Measurements from ENCODE around the gene PHAX.
A peak's percentile ranks its signal among the peaks of the same experiment; 100 is the strongest.
"Not testable (repeated sequence)": the region's sequence is repeated elsewhere in the genome, so short reads cannot be mapped to it uniquely, and the experiment has no call there.

PHAX gene

GRCh38 chr5:126610616-126611015 is 9.9 kb downstream of the PHAX start:
- no CpG with 5 or more reads among the region's 6 CpGs for WGBS (ENCODE audit: extremely low coverage, insufficient coverage, low lambda C conversion rate)
- no peak overlapping the region for H3K4ac ChIP-seq (ENCODE audit: low read depth, low read length)
- H3K4me2 ChIP-seq (ENCODE audit: low read length) = no peak overlapping the region
- no peak overlapping the region for H3K9ac ChIP-seq (ENCODE audit: low read length)
- H3K23ac ChIP-seq (ENCODE audit: low read length) = no peak overlapping the region
- H2AK5ac ChIP-seq (ENCODE audit: low read length) = no peak overlapping the region
- H3K79me1 ChIP-seq (ENCODE audit: low read length) = peaks cover 4% of the 10 kb centered on the region
- H3K56ac ChIP-seq (ENCODE audit: low read length) = no peak overlapping the region
- peaks cover 29% of the 10 kb centered on the region for H3K79me2 ChIP-seq (ENCODE audit: control insufficient read depth, insufficient read depth, low read length)
- H2BK15ac ChIP-seq (replicated peaks; ENCODE audit: low read depth) = no peak overlapping the region
- H3K36me3 ChIP-seq (ENCODE audit: control insufficient read depth, insufficient read depth, low read length) = no peaks in the 10 kb centered on the region
- H3K4me1 ChIP-seq (ENCODE audit: control insufficient read depth, low read depth, low read length) = no peaks in the 10 kb centered on the region
- no peak overlapping the region for H2BK5ac ChIP-seq (ENCODE audit: low read length)
- H3K18ac ChIP-seq (ENCODE audit: low read length) = no peak overlapping the region
- no peak for DNase-seq
- no peak overlapping the region for H2BK120ac ChIP-seq (ENCODE audit: low read depth, low read length)
- H3K27ac ChIP-seq (ENCODE audit: low read depth, low read length) = no peak overlapping the region
- no peak overlapping the region for H4K8ac ChIP-seq (ENCODE audit: low read depth, low read length)
- H3K4me3 ChIP-seq (ENCODE audit: low read length) = no peak overlapping the region
- no peak overlapping the region for H4K5ac ChIP-seq (ENCODE audit: low read length)
- no peaks in the 10 kb centered on the region for H3K27me3 ChIP-seq (ENCODE audit: insufficient read depth, low read length, poor library complexity)

- H3K23ac ChIP-seq (ENCODE audit: low read length) = no peak overlapping the region
These were observed 13.3 kb downstream of the PHAX start for GRCh38 chr5:126613941-126614592.

GRCh38 chr5:126615286-126615685 is 14.5 kb downstream of the PHAX start:
- Histone ChIP-seq H2BK120ac (ENCODE audit: low read depth, low read length) (no peak overlapping the region), H3K9ac (ENCODE audit: low read length) (no peak overlapping the region), H3K4me2 (ENCODE audit: low read length) (no peak overlapping the region), H3K56ac (ENCODE audit: low read length) (no peak overlapping the region), H2BK15ac (replicated peaks; ENCODE audit: low read depth) (no peak overlapping the region), H3K18ac (ENCODE audit: low read length) (no peak overlapping the region), H2BK5ac (ENCODE audit: low read length) (no peak overlapping the region), H4K5ac (ENCODE audit: low read length) (no peak overlapping the region), H3K27ac (ENCODE audit: low read depth, low read length) (no peak overlapping the region), H3K79me2 (ENCODE audit: control insufficient read depth, insufficient read depth, low read length) (peaks cover 9% of the 10 kb centered on the region), H2AK5ac (ENCODE audit: low read length) (no peak overlapping the region), H3K79me1 (ENCODE audit: low read length) (peaks cover 6% of the 10 kb centered on the region), H3K4me1 (ENCODE audit: control insufficient read depth, low read depth, low read length) (no peaks in the 10 kb centered on the region), H3K36me3 (ENCODE audit: control insufficient read depth, insufficient read depth, low read length) (no peaks in the 10 kb centered on the region), H3K4me3 (ENCODE audit: low read length) (no peak overlapping the region), H3K23ac (ENCODE audit: low read length) (no peak overlapping the region), H3K4ac (ENCODE audit: low read depth, low read length) (no peak overlapping the region), H3K27me3 (ENCODE audit: insufficient read depth, low read length, poor library complexity) (no peaks in the 10 kb centered on the region), H4K8ac (ENCODE audit: low read depth, low read length) (no peak overlapping the region)
- DNase-seq = no peak
- no CpG with 5 or more reads among the region's 4 CpGs for WGBS (ENCODE audit: extremely low coverage, insufficient coverage, low lambda C conversion rate)

More at GRCh38 chr5:126613941-126614592, 13.3 kb downstream of the PHAX start:
- Histone ChIP-seq H3K18ac (ENCODE audit: low read length) (no peak overlapping the region), H3K4ac (ENCODE audit: low read depth, low read length) (no peak overlapping the region), H3K9ac (ENCODE audit: low read length) (no peak overlapping the region), H3K36me3 (ENCODE audit: control insufficient read depth, insufficient read depth, low read length) (no peaks in the 10 kb centered on the region), H4K8ac (ENCODE audit: low read depth, low read length) (no peak overlapping the region), H2BK120ac (ENCODE audit: low read depth, low read length) (no peak overlapping the region), H3K56ac (ENCODE audit: low read length) (no peak overlapping the region), H3K79me1 (ENCODE audit: low read length) (peaks cover 4% of the 10 kb centered on the region), H3K4me3 (ENCODE audit: low read length) (no peak overlapping the region), H3K27me3 (ENCODE audit: insufficient read depth, low read length, poor library complexity) (no peaks in the 10 kb centered on the region), H2BK5ac (ENCODE audit: low read length) (no peak overlapping the region), H3K27ac (ENCODE audit: low read depth, low read length) (no peak overlapping the region), H3K4me2 (ENCODE audit: low read length) (no peak overlapping the region), H3K79me2 (ENCODE audit: control insufficient read depth, insufficient read depth, low read length) (peaks cover 15% of the 10 kb centered on the region), H4K5ac (ENCODE audit: low read length) (no peak overlapping the region), H2BK15ac (replicated peaks; ENCODE audit: low read depth) (no peak overlapping the region), H3K4me1 (ENCODE audit: control insufficient read depth, low read depth, low read length) (no peaks in the 10 kb centered on the region), H2AK5ac (ENCODE audit: low read length) (no peak overlapping the region)
- DNase-seq = no peak
- whole genome bisulfite sequencing (ENCODE audit: extremely low coverage, insufficient coverage, low lambda C conversion rate) = no CpG with 5 or more reads among the region's 7 CpGs

- not testable (repeated sequence) for H3K4me1 ChIP-seq (ENCODE audit: control insufficient read depth, low read depth, low read length); H3K4me3 ChIP-seq (ENCODE audit: low read length); H2BK120ac ChIP-seq (ENCODE audit: low read depth, low read length); H3K9ac ChIP-seq (ENCODE audit: low read length); H2BK5ac ChIP-seq (ENCODE audit: low read length); H4K8ac ChIP-seq (ENCODE audit: low read depth, low read length); H3K79me1 ChIP-seq (ENCODE audit: low read length); H3K27ac ChIP-seq (ENCODE audit: low read depth, low read length); H2AK5ac ChIP-seq (ENCODE audit: low read length); H3K56ac ChIP-seq (ENCODE audit: low read length); H4K5ac ChIP-seq (ENCODE audit: low read length); H2BK15ac ChIP-seq (replicated peaks; ENCODE audit: low read depth); H3K36me3 ChIP-seq (ENCODE audit: control insufficient read depth, insufficient read depth, low read length); H3K4me2 ChIP-seq (ENCODE audit: low read length); H3K27me3 ChIP-seq (ENCODE audit: insufficient read depth, low read length, poor library complexity); H3K18ac ChIP-seq (ENCODE audit: low read length); DNase-seq; H3K4ac ChIP-seq (ENCODE audit: low read depth, low read length); H3K79me2 ChIP-seq (ENCODE audit: control insufficient read depth, insufficient read depth, low read length); H3K23ac ChIP-seq (ENCODE audit: low read length)
- WGBS (ENCODE audit: extremely low coverage, insufficient coverage, low lambda C conversion rate) = no CpG with 5 or more reads among the region's 8 CpGs
These were observed 16.9 kb downstream of the PHAX start for GRCh38 chr5:126617603-126618002.

- no CpG with 5 or more reads among the region's 2 CpGs for WGBS (ENCODE audit: extremely low coverage, insufficient coverage, low lambda C conversion rate)
- Histone ChIP-seq H4K5ac (ENCODE audit: low read length) (no peak overlapping the region), H2BK120ac (ENCODE audit: low read depth, low read length) (no peak overlapping the region)
These were observed 19.0 kb downstream of the PHAX start for GRCh38 chr5:126619781-126620180.

GRCh38 chr5:126624534-126624933 is 23.8 kb downstream of the PHAX start:
- Histone ChIP-seq H3K4me2 (ENCODE audit: low read length) (no peak overlapping the region), H3K4ac (ENCODE audit: low read depth, low read length) (no peak overlapping the region), H3K4me3 (ENCODE audit: low read length) (no peak overlapping the region), H2AK5ac (ENCODE audit: low read length) (no peak overlapping the region), H2BK120ac (ENCODE audit: low read depth, low read length) (no peak overlapping the region), H2BK5ac (ENCODE audit: low read length) (no peak overlapping the region), H4K8ac (ENCODE audit: low read depth, low read length) (no peak overlapping the region), H3K23ac (ENCODE audit: low read length) (no peak overlapping the region), H3K36me3 (ENCODE audit: control insufficient read depth, insufficient read depth, low read length) (peaks cover 1% of the 10 kb centered on the region), H3K56ac (ENCODE audit: low read length) (no peak overlapping the region), H3K27ac (ENCODE audit: low read depth, low read length) (no peak overlapping the region), H4K5ac (ENCODE audit: low read length) (no peak overlapping the region), H3K18ac (ENCODE audit: low read length) (no peak overlapping the region), H3K79me1 (ENCODE audit: low read length) (peaks cover 4% of the 10 kb centered on the region), H3K79me2 (ENCODE audit: control insufficient read depth, insufficient read depth, low read length) (no peaks in the 10 kb centered on the region), H3K4me1 (ENCODE audit: control insufficient read depth, low read depth, low read length) (no peaks in the 10 kb centered on the region), H3K27me3 (ENCODE audit: insufficient read depth, low read length, poor library complexity) (no peaks in the 10 kb centered on the region), H3K9ac (ENCODE audit: low read length) (no peak overlapping the region), H2BK15ac (replicated peaks; ENCODE audit: low read depth) (no peak overlapping the region)
- peak; percentile 62 for DNase-seq
- WGBS (ENCODE audit: extremely low coverage, insufficient coverage, low lambda C conversion rate) = no CpG with 5 or more reads among the region's 4 CpGs

More at GRCh38 chr5:126619781-126620180, 19.0 kb downstream of the PHAX start:
- no peak for DNase-seq
- Histone ChIP-seq H2BK15ac (replicated peaks; ENCODE audit: low read depth) (no peak overlapping the region), H3K27me3 (ENCODE audit: insufficient read depth, low read length, poor library complexity) (no peaks in the 10 kb centered on the region), H3K9ac (ENCODE audit: low read length) (no peak overlapping the region), H3K27ac (ENCODE audit: low read depth, low read length) (no peak overlapping the region), H3K4me1 (ENCODE audit: control insufficient read depth, low read depth, low read length) (no peaks in the 10 kb centered on the region), H3K4ac (ENCODE audit: low read depth, low read length) (no peak overlapping the region), H4K8ac (ENCODE audit: low read depth, low read length) (no peak overlapping the region), H3K79me1 (ENCODE audit: low read length) (peaks cover 4% of the 10 kb centered on the region), H2AK5ac (ENCODE audit: low read length) (no peak overlapping the region), H3K18ac (ENCODE audit: low read length) (no peak overlapping the region), H3K4me2 (ENCODE audit: low read length) (no peak overlapping the region), H3K56ac (ENCODE audit: low read length) (no peak overlapping the region), H3K36me3 (ENCODE audit: control insufficient read depth, insufficient read depth, low read length) (peaks cover 1% of the 10 kb centered on the region), H2BK5ac (ENCODE audit: low read length) (no peak overlapping the region), H3K79me2 (ENCODE audit: control insufficient read depth, insufficient read depth, low read length) (no peaks in the 10 kb centered on the region), H3K23ac (ENCODE audit: low read length) (no peak overlapping the region), H3K4me3 (ENCODE audit: low read length) (no peak overlapping the region)
